KG1 (cell line): ENCODE data around the gene HTR3C.

Experiments
- DNase-seq: peaks from one replicate; lab custom pipeline; 2025; lab: John Stamatoyannopoulos, UW

HTR3C gene

GRCh38 chr3:184092199-184092598 is 39.4 kb downstream of the HTR3C start:
- no peak for DNase-seq

GRCh38 chr3:184096811-184097383 is 44.0 kb downstream of the HTR3C start, which contains the start of gene HTR3E:
HTR3E (plus strand) TSS chr3:184097064; CDS start chr3:184097530, 466 bp downstream.
- DNase-seq: no peak

- no peak for DNase-seq
Observed at GRCh38 chr3:184097556-184097955, 44.7 kb downstream of the HTR3C start.

- no peak for DNase-seq
Observed at GRCh38 chr3:184099806-184100686, 47.2 kb downstream of the HTR3C start.
